DOHH2 (cell line): ENCODE results near the gene AEN.

ENCODE experiments used
- H3F3A ChIP-seq: fragments of 200-600 bp; sonication (generic), shearing (Covaris generic); 2 replicates; pipeline ENCODE4 v1.6.0; 2016; ENCODE audit warnings: antibody characterized with exemption, mild to moderate bottlenecking; ENCODE audit not compliant: control insufficient read depth, insufficient read depth
- H3K27ac ChIP-seq: fragments of 200-600 bp; sonication (generic); 2 replicates; pipeline ENCODE4 v1.5.1; 2014; ENCODE audit warnings: low read depth, mild to moderate bottlenecking, low read length, moderate library complexity
- H3K27me3 ChIP-seq: fragments of 200-600 bp; sonication (generic); 2 replicates; pipeline ENCODE4 v1.6.1; 2014; ENCODE audit warnings: mild to moderate bottlenecking, low read length, mixed read lengths; ENCODE audit not compliant: control insufficient read depth
- H3K36me3 ChIP-seq: fragments of 200-600 bp; sonication (generic); 2 replicates; pipeline ENCODE4 v1.6.1; 2014; ENCODE audit warnings: mild to moderate bottlenecking, low read length, moderate library complexity, mixed read lengths; ENCODE audit not compliant: control insufficient read depth
- H3K4me1 ChIP-seq: fragments of 200-600 bp; sonication (generic); 2 replicates; pipeline ENCODE4 v1.6.1; 2014; ENCODE audit warnings: mild to moderate bottlenecking, low read length, mixed read lengths; ENCODE audit not compliant: control insufficient read depth
- H3K4me2 ChIP-seq: fragments of 200-600 bp; sonication (generic); 2 replicates; pipeline ENCODE4 v1.6.0; 2014; ENCODE audit warnings: mild to moderate bottlenecking, low read length, moderate library complexity
- H3K4me3 ChIP-seq: fragments of 200-600 bp; sonication (generic); 2 replicates; pipeline ENCODE4 v1.5.1; 2014; ENCODE audit warnings: mild to moderate bottlenecking, low read length, mixed read lengths
- H3K79me2 ChIP-seq: fragments of 200-600 bp; sonication (generic); 2 replicates; pipeline ENCODE4 v1.6.1; 2014; ENCODE audit warnings: mild to moderate bottlenecking, low read length, mixed read lengths; ENCODE audit not compliant: control insufficient read depth
- H3K9me2 ChIP-seq: fragments of 200-600 bp; sonication (generic); replicated peaks from 2 replicates; pipeline ENCODE4 v1.6.1; 2014; ENCODE audit warnings: mild to moderate bottlenecking, low read length, mixed read lengths; ENCODE audit not compliant: control insufficient read depth
- H3K9me3 ChIP-seq: fragments of 200-600 bp; sonication (generic); 2 replicates; pipeline ENCODE4 v1.6.1; 2014; ENCODE audit warnings: antibody characterized with exemption, low read length, mixed read lengths; ENCODE audit not compliant: control insufficient read depth, insufficient read depth
- H4K20me1 ChIP-seq: fragments of 200-600 bp; sonication (generic); 2 replicates; pipeline ENCODE4 v1.6.0; 2014; ENCODE audit warnings: low read depth, mild to moderate bottlenecking, antibody characterized with exemption, low read length, moderate library complexity; ENCODE audit not compliant: control insufficient read depth, insufficient read depth
- CTCF ChIP-seq: fragments of 200-600 bp; sonication (generic); IDR thresholded peaks from one replicate; pipeline ENCODE4 v1.5.1; 2014; ENCODE audit warnings: antibody characterized with exemption, mild to moderate bottlenecking, low read depth, low read length; ENCODE audit not compliant: poor library complexity, severe bottlenecking
- EZH2phosphoT487 ChIP-seq: fragments of 200-600 bp; sonication (generic); IDR thresholded peaks from 2 replicates; pipeline ENCODE4 v1.6.1; 2017; ENCODE audit warnings: borderline replicate concordance, mild to moderate bottlenecking, antibody characterized with exemption, low read length, moderate library complexity, mixed read lengths

AEN gene

GRCh38 chr15:88655800-88656488 lies 34.8 kb downstream of the AEN start:
- Histone ChIP-seq H3K4me2 (peak overlapping the region; percentile 23), H3K27me3 (no peaks in the 10 kb centered on the region), H3K27ac (peak overlapping the region; percentile 65), H3K9me2 (no peaks in the 10 kb centered on the region), H3F3A (peaks cover 23% of the 10 kb centered on the region), H3K4me1 (peaks cover 62% of the 10 kb centered on the region), H3K79me2 (no peaks in the 10 kb centered on the region), H3K9me3 (no peaks in the 10 kb centered on the region), H4K20me1 (no peaks in the 10 kb centered on the region), H3K4me3 (peak overlapping the region; percentile 25; the same call in 1 of the 2 replicates), H3K36me3 (peaks cover 36% of the 10 kb centered on the region)
- TF ChIP-seq CTCF: no peak
- no peak for TF ChIP-seq EZH2phosphoT487

- H3K79me2 ChIP-seq: no peaks in the 10 kb centered on the region
- peaks cover 54% of the 10 kb centered on the region for H3K4me1 ChIP-seq
- peaks cover 27% of the 10 kb centered on the region for H3K36me3 ChIP-seq
- no peaks in the 10 kb centered on the region for H4K20me1 ChIP-seq
- H3K9me3 ChIP-seq: no peaks in the 10 kb centered on the region
- H3K4me3 ChIP-seq: peak overlapping the region; percentile 38
- H3F3A ChIP-seq: peaks cover 19% of the 10 kb centered on the region
- no peaks in the 10 kb centered on the region for H3K9me2 ChIP-seq
- H3K4me2 ChIP-seq: peak overlapping the region; percentile 45
- TF ChIP-seq EZH2phosphoT487: no peak
- TF ChIP-seq CTCF: no peak
- no peaks in the 10 kb centered on the region for H3K27me3 ChIP-seq
- peak overlapping the region; percentile 65 for H3K27ac ChIP-seq
Measured at GRCh38 chr15:88656760-88657221, 35.7 kb downstream of the AEN start.

DNA sequence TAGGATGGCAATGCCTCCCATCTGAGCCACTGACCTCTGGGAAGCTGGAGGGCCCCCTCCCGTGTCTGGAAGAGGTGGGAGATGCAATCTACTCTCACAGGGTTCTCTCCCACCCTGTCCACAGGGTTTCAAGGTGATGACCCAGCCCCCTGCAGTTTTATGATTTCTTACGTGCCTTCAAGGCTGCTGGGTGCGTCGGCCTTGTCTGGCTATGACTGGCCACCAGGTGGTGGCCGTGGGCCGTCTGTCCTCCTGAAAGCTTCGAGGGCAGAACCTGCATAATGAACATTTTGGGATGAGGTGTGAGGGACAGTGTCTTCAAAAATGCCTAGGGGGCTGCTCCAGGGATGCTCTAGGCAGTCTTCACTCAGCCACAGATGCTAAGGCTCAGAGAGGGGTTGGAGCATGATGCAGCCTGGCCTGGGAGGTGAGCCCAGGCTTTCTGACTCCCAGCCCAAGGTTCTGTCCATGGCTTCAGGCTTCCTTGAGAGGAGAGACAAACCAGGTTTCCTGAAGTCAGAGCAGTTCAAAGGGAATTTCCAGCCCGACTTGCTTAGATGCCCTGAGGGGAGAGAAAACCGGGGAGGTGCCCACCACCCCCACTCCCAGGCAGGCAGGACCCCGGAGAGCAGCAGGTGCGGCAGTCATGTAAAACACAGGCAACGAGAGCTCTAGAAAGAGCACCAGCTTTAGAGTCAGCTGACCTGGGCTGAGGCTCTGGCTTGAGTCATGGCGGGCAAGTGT lies 36.4 kb downstream of the AEN start:
- Histone ChIP-seq H3K27ac (peak overlapping the region; percentile 65), H3K4me2 (peak overlapping the region; percentile 45)

More for the DNA sequence above, 36.4 kb downstream of the AEN start:
- Histone ChIP-seq H3K4me1 (peaks cover 49% of the 10 kb centered on the region), H3K4me3 (peak overlapping the region; percentile 38), H3K36me3 (peaks cover 23% of the 10 kb centered on the region), H3K9me2 (no peaks in the 10 kb centered on the region), H3K79me2 (no peaks in the 10 kb centered on the region), H3F3A (peaks cover 19% of the 10 kb centered on the region), H3K27me3 (no peaks in the 10 kb centered on the region), H4K20me1 (no peaks in the 10 kb centered on the region), H3K9me3 (no peaks in the 10 kb centered on the region)
- no peak for TF ChIP-seq EZH2phosphoT487
- peak; percentile 51 for TF ChIP-seq CTCF
